Fibroblast of the conjunctiva (primary cell): ENCODE results near the gene XRCC4.
A peak's percentile ranks its signal among the peaks of the same experiment; 100 is the strongest.
"Not testable (repeated sequence)": the region's sequence is repeated elsewhere in the genome, so short reads cannot be mapped to it uniquely, and the experiment has no call there.

Experiments used
- DNase-seq: peaks from one replicate; pipeline ENCODE4 v3.0.0-alpha.2; 2010; ENCODE audit warnings: low read depth

Gene XRCC4

GRCh38 chr5:83118471-83118870, 41.1 kb downstream of the XRCC4 start:
- DNase-seq = no peak

GRCh38 chr5:83118976-83119375, 41.6 kb downstream of the XRCC4 start:
- no peak for DNase-seq

- no peak for DNase-seq
Measured at GRCh38 chr5:83124593-83124992, 47.2 kb downstream of the XRCC4 start.

- DNase-seq = no peak
Measured at GRCh38 chr5:83125560-83125959, 48.2 kb downstream of the XRCC4 start.

- no peak for DNase-seq
Measured at GRCh38 chr5:83126501-83126900, 49.2 kb downstream of the XRCC4 start.

- DNase-seq = no peak
Measured at GRCh38 chr5:83133797-83134196, 56.5 kb downstream of the XRCC4 start.

- no peak for DNase-seq
Measured at GRCh38 chr5:83142526-83142925, 65.2 kb downstream of the XRCC4 start.

GRCh38 chr5:83145241-83145640, 67.9 kb downstream of the XRCC4 start:
- no peak for DNase-seq

- DNase-seq = peak; percentile 10
Measured at GRCh38 chr5:83145882-83146331, 68.6 kb downstream of the XRCC4 start.

GRCh38 chr5:83146441-83146840, 69.1 kb downstream of the XRCC4 start:
- DNase-seq = no peak

- DNase-seq = no peak
Measured at GRCh38 chr5:83147593-83147992, 70.2 kb downstream of the XRCC4 start.

- no peak for DNase-seq
Measured at GRCh38 chr5:83148370-83148769, 71.0 kb downstream of the XRCC4 start.

GRCh38 chr5:83149671-83150070, 72.3 kb downstream of the XRCC4 start:
- DNase-seq = no peak

- no peak for DNase-seq
Measured at GRCh38 chr5:83151821-83152220, 74.5 kb downstream of the XRCC4 start.

- not testable (repeated sequence) for DNase-seq
Measured at GRCh38 chr5:83152996-83153395, 75.6 kb downstream of the XRCC4 start.

- no peak for DNase-seq
Measured at GRCh38 chr5:83156001-83156400, 78.7 kb downstream of the XRCC4 start.

GRCh38 chr5:83157163-83157562, 79.8 kb downstream of the XRCC4 start:
- no peak for DNase-seq

GRCh38 chr5:83162601-83163000, 85.3 kb downstream of the XRCC4 start:
- DNase-seq = no peak

GRCh38 chr5:83167538-83167937, 90.2 kb downstream of the XRCC4 start:
- no peak for DNase-seq

- DNase-seq = no peak
Measured at GRCh38 chr5:83169571-83170337, 92.4 kb downstream of the XRCC4 start.

GRCh38 chr5:83172011-83172410, 94.7 kb downstream of the XRCC4 start:
- no peak for DNase-seq

GRCh38 chr5:83172655-83173054, 95.3 kb downstream of the XRCC4 start:
- DNase-seq = no peak

GRCh38 chr5:83173826-83174225, 96.5 kb downstream of the XRCC4 start:
- no peak for DNase-seq

GRCh38 chr5:83177803-83178202, 100.5 kb downstream of the XRCC4 start:
- DNase-seq = no peak
